SU-DHL-6 (cell line): Measurements from ENCODE around the gene VSTM4.

Experiments used
- CTCF ChIP-seq: fragments of 200-600 bp; sonication (generic); IDR thresholded peaks from one replicate; pipeline ENCODE4 v1.5.1; 2017; ENCODE audit warnings: antibody characterized with exemption, mild to moderate bottlenecking, low read length, moderate library complexity; ENCODE audit not compliant: insufficient read depth, poor library complexity, severe bottlenecking
- EZH2phosphoT487 ChIP-seq: fragments of 200-600 bp; sonication (generic), shearing (Covaris generic); conservative IDR thresholded peaks from 2 replicates; pipeline ENCODE4 v1.6.1; 2018; ENCODE audit warnings: mild to moderate bottlenecking, antibody characterized with exemption, low read length, moderate library complexity, mixed read lengths

GRCh38 chr10:49157229-49157628 lies 41.9 kb upstream of the VSTM4 start:
- TF ChIP-seq CTCF: no peak
- TF ChIP-seq EZH2phosphoT487: no peak
